Fibroblast of mammary gland (primary cell): ENCODE data around the gene MTUS2.

Source experiments
- DNase-seq: peaks from one replicate; pipeline ENCODE4 v3.0.0-alpha.2; 2010; ENCODE audit warnings: low read depth
- H3K4me3 ChIP-seq: 2 replicates; pipeline ENCODE4 v1.5.1; 2011; ENCODE audit warnings: low read depth, mild to moderate bottlenecking, low read length, moderate library complexity; ENCODE audit not compliant: control insufficient read depth
- TF ChIP-seq, protein P1 (sequence below): conservative IDR thresholded peaks from 2 replicates; pipeline ENCODE4 v1.5.1; 2011; ENCODE audit warnings: low read depth, low read length, inconsistent platforms; ENCODE audit not compliant: control insufficient read depth, insufficient read depth

Gene MTUS2

DNA sequence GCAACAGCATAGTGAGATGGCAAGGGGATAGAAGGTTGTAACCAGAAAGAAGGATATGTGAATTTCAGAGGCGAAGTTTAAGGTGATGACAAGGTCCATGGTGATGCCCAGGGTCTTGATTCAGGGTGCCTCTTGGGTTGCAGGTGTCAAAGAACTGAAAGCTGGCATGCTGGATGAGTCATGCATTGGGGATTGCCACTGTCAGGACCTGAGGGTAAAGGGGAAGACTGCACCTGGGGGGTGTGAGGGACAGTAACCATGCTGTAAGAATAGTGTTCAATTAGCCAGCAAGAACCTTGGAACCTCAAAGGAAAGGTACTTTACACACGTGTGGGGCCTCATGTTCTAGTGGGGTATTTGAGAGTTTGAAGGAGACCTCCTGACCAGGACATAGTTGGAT lies 495.7 kb downstream of the MTUS2 start:
- no peak for DNase-seq
- no peak overlapping the region for H3K4me3 ChIP-seq
- TF ChIP-seq, protein P1, sequence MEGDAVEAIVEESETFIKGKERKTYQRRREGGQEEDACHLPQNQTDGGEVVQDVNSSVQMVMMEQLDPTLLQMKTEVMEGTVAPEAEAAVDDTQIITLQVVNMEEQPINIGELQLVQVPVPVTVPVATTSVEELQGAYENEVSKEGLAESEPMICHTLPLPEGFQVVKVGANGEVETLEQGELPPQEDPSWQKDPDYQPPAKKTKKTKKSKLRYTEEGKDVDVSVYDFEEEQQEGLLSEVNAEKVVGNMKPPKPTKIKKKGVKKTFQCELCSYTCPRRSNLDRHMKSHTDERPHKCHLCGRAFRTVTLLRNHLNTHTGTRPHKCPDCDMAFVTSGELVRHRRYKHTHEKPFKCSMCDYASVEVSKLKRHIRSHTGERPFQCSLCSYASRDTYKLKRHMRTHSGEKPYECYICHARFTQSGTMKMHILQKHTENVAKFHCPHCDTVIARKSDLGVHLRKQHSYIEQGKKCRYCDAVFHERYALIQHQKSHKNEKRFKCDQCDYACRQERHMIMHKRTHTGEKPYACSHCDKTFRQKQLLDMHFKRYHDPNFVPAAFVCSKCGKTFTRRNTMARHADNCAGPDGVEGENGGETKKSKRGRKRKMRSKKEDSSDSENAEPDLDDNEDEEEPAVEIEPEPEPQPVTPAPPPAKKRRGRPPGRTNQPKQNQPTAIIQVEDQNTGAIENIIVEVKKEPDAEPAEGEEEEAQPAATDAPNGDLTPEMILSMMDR, result no peak

DNA sequence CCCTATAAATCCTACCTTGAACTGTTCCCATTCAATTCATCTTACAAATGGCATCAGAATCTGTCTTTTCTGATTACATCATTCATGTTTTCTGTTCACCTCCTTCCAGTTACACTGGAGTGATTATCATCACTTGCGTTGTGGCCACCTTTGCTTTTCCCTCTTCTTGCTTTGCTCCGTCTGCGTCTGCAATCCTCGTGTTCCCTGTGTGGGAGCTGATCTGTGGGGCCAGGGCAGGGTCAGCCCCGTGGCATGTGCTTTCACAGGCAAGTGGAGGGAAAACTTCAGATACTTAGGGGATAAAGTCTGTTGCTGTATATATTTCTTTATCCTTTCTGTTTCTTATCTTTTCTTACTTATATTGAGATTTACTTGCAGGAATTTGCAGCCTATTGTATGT lies 497.7 kb downstream of the MTUS2 start:
- DNase-seq, result no peak
- TF ChIP-seq, protein P1, result no peak
- H3K4me3 ChIP-seq, result no peak overlapping the region

DNA sequence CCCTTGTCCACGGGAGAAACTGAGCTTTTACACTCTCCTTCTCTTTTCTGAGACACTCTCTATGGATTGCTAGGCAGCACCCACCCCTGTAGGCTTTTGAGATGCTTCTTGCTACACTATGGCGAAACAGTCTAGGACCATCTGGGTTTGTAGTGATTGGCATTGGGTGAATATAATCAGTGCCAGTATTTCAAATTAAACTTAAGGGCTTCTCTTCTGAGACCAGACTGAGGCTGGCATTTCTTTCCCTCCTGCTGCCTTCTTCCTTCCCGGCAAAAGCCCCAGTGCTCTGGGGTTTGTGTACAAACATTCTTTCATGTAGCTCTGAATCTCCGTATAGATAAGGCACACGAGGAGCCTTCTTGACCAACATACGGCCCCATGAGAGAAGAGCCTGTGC lies 498.6 kb downstream of the MTUS2 start:
- H3K4me3 ChIP-seq, result no peak overlapping the region
- TF ChIP-seq, protein P1, result no peak
- DNase-seq, result no peak

DNA sequence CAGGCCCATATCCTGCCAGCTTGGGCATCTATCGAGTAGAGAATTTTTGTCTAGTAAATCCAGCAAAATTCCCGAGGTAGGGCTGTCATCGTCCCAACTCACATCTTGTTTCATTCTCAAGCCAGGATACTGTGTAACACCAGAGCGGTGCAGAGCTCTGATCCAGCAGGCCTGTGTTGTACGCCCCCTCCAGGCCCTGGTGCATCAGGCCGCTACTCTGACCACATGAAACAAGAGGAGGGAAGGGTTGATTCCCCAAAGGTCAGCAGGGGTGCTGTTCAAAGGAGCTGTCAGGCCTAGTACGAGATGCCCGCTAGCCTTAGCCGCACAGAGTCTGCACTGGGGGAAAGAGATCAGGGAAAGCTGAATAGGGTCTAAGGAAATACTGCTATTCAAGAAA lies 499.3 kb downstream of the MTUS2 start:
- no peak for DNase-seq
- TF ChIP-seq, protein P1, result no peak
- H3K4me3 ChIP-seq, result no peak overlapping the region

DNA sequence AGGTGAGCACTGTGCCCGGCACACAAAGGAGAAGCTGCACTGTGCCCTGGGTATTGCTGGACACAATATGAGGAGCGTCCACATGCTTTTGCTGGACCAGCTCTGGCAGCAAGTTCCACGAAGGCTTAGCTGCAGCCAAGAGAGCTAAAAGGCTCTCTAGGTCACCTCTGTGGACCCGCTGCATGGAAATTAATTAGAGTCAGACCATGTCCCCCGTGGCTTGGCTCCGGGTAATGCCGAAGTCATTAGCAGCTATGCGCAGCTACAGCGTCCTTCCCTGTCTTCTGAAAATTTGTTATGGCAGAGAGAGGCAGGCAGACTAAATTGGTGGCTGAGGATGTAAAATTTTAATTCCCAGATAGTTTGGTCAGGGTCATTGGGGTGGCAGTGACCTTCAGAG lies 503.8 kb downstream of the MTUS2 start:
- TF ChIP-seq, protein P1, result no peak
- DNase-seq, result no peak
- no peak overlapping the region for H3K4me3 ChIP-seq

DNA sequence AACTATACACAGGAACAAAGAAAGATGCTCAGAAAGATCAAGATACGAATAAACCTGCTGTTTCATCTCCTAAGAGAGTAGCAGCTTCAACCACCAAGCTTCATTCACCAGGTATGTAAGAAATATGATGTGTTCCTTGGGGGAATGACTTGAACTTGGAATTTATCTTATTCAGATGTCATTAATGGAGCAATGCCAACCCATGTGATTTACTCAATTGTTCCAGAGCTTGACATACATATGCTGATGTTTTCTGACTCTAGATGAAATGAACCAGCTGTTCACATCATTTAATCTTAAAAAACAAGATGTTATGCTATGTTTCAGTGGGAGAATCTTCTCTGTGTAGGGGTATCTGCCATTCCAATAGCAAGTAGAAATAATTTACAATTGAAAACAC lies 504.5 kb downstream of the MTUS2 start:
- DNase-seq, result no peak
- TF ChIP-seq, protein P1, result no peak
- H3K4me3 ChIP-seq, result no peak overlapping the region

DNA sequence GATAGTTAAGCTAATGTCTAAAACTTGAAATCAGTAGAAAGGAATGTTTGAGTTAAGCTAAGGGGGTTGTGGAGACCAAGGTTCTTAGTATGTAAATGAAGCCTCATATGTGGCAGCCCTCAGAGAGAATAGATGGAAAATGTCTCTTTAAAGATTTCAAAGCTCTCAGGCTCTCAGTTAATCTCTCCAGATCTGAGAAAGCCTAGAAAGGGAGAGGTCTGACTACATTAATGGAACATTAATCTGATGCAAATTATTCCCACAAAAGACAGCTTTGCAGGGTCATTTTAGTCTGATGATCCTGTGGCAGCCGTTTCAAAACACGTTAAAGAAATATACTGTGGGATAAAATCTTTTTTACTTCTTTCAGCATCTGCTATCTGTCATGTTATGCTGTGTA lies 508.4 kb downstream of the MTUS2 start:
- TF ChIP-seq, protein P1, result no peak
- no peak overlapping the region for H3K4me3 ChIP-seq
- no peak for DNase-seq
